Lower leg skin (tissue), 4 donors: ENCODE data around the gene GFRA4. TPM values are rescaled to one million over a fixed set of nuclear protein-coding genes. Genes with fewer than 3 reads are reported as not detected.
"Not testable (repeated sequence)": the region's sequence is repeated elsewhere in the genome, so short reads cannot be mapped to it uniquely, and the experiment has no call there.

Experiments
- DNase-seq, 2 donors: peaks; one replicate each; pipeline ENCODE4 v3.0.0-alpha.2; 2019; ENCODE audit warnings: low spot score in 2 of 2
- H3K4me3 ChIP-seq: fragments of 200-600 bp; sonication (generic); 2 replicates; pipeline ENCODE4 v1.5.1; 2017; ENCODE audit warnings: mild to moderate bottlenecking, low read depth; ENCODE audit not compliant: poor library complexity, severe bottlenecking
- CTCF ChIP-seq, 3 donors: fragments of 450-650 bp; IDR thresholded peaks; one replicate each; pipeline ENCODE4 v1.5.1; 2016; ENCODE audit warnings: antibody characterized with exemption in 3 of 3, mild to moderate bottlenecking in 3 of 3, moderate library complexity in 2 of 3
- POLR2A ChIP-seq, 2 donors: fragments of 450-650 bp; IDR thresholded peaks; one replicate each; pipeline ENCODE4 v1.6.1; 2016 to 2017; ENCODE audit warnings: antibody characterized with exemption in 2 of 2, mild to moderate bottlenecking in 1 of 2, moderate library complexity in 1 of 2
- WGBS, 2 donors: methylation state at CpG; one replicate each; pipeline ENCODE4 v1.1.5; 2018; 5-methylcytosine and 5-hydroxymethylcytosine counted together
- intact Hi-C: fragments of 100-400 bp; cut with DNase I; formaldehyde crosslinking; loops from one replicate; pipeline ENCODE4 v1.15.0; 2023; ENCODE audit warnings: low total_unique reads
- total RNA-seq, 4 donors: library from RNA; depleted of rRNA; stranded (reverse); fragments of >200 nt; gene quantifications; one replicate each; pipeline ENCODE4 v1.1.0, GENCODE V29; 2016

GFRA4 gene
- total RNA-seq, 4 donors from 2014 or later, result not detected

DNA sequence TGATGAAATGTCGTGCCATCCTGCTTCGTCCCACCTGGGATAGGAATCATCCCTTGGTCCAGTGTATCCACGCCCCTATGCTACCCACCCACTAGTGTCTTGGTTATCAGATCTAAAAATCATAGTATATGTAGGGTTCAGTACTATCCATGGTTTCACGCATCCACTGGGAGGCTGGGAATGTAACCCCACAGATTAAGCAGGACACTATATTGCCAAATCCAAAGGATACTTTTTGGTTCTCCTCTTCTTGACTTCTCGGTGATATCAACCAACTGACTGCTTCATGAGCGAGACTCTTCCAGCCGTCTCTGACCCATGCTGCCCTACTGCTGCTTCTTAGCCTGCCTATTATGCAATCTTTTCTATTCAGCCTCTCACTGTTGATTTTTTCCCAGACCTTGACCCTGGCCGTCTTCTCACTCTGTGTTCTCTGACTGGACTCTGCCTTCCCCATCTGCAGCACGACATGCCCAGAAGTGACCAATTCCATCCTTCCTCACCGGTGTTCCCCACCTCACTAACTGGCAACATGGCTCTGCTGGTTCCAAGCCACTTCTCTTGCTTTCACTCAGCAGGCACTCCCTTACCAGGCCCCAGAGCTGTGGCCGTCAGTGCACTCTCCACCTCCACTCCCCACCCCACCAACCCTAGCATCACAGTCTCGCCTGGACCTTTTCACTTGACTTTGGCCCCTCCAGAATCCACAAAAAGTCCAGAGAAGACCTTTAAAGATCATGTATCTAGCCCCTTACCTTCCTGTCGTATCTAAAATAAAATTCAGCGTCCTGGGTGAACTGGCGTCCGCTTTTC lies 34.5 kb downstream of the GFRA4 start:
- intact Hi-C loops, result no loop called here
- WGBS, 2 donors, result 89 to 91% methylated on average over 16 of the region's 16 CpGs
- H3K4me3 ChIP-seq, result no peak overlapping the region
- TF ChIP-seq POLR2A (IDR thresholded peaks at IDR 0.05) (no peak), CTCF (IDR thresholded peaks at IDR 0.05) (peak in 1 of 3 donors; percentile 80)
- DNase-seq, result no peak

DNA sequence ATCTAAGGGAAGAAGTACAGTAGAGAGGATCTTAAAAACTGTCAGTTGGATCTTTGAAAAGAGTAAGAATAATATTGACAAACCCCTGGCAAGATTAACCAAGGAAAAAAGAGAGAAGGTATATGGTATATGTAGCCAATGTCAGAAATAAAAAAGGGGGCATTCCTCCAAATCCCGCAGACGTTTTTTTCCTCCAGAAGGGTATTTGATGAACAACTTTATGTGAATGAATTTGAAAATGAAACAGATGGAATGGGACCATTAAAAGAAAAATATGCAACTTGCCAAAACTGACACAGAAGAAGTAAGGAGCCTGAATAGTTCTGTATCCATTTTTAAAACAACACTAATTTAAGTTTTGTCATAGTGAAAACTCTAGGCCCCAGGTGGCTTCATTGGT lies 35.7 kb downstream of the GFRA4 start:
- no peak overlapping the region for H3K4me3 ChIP-seq
- no peak for DNase-seq
- TF ChIP-seq CTCF (IDR thresholded peaks at IDR 0.05) (no peak), POLR2A (IDR thresholded peaks at IDR 0.05) (no peak)
- WGBS, 2 donors, result 79 to 85% methylated on average over 2 of the region's 2 CpGs
- intact Hi-C loops, result no loop called here

DNA sequence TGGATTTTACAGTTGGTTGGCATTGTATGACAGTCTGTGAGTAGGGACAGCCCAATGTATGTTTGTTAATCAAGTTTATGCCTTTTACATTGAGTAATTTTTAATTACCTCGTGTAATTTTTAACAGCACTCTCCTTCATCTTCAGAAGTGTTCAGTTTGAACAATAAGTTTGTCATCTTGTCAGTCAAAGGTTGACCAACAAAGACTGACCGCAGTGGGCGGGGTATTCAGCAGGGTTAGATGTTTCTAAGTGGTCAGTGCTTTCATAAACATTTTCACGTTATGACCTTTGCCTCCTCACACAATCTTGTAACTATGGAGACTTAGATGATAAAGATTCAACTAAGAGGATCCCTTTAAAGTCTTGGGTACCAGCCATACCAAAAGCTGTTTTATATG lies 40.8 kb downstream of the GFRA4 start:
- WGBS, 2 donors, result 95 to 97% methylated on average over 4 of the region's 4 CpGs
- TF ChIP-seq POLR2A (IDR thresholded peaks at IDR 0.05), result no peak
- TF ChIP-seq CTCF (IDR thresholded peaks at IDR 0.05), result no peak
- no peak overlapping the region for H3K4me3 ChIP-seq
- DNase-seq, result no peak
- intact Hi-C loops, result no loop called here

- 93 to 95% methylated on average over 8 of the region's 8 CpGs for WGBS, 2 donors
- TF ChIP-seq POLR2A (IDR thresholded peaks at IDR 0.05) (no peak), CTCF (IDR thresholded peaks at IDR 0.05) (no peak)
- DNase-seq, result no peak
- no peak overlapping the region for H3K4me3 ChIP-seq
- intact Hi-C loops, result no loop called here
Measured at GRCh38 chr20:3621111-3621510, 42.1 kb downstream of the GFRA4 start.

GRCh38 chr20:3616250-3616649 lies 46.9 kb downstream of the GFRA4 start:
- no peak for TF ChIP-seq POLR2A (IDR thresholded peaks at IDR 0.05)
- no peak for TF ChIP-seq CTCF (IDR thresholded peaks at IDR 0.05)
- intact Hi-C loops, result no loop called here
- DNase-seq, result no peak
- WGBS, 2 donors, result 52 to 59% methylated on average over 4 of the region's 4 CpGs
- no peak overlapping the region for H3K4me3 ChIP-seq

DNA sequence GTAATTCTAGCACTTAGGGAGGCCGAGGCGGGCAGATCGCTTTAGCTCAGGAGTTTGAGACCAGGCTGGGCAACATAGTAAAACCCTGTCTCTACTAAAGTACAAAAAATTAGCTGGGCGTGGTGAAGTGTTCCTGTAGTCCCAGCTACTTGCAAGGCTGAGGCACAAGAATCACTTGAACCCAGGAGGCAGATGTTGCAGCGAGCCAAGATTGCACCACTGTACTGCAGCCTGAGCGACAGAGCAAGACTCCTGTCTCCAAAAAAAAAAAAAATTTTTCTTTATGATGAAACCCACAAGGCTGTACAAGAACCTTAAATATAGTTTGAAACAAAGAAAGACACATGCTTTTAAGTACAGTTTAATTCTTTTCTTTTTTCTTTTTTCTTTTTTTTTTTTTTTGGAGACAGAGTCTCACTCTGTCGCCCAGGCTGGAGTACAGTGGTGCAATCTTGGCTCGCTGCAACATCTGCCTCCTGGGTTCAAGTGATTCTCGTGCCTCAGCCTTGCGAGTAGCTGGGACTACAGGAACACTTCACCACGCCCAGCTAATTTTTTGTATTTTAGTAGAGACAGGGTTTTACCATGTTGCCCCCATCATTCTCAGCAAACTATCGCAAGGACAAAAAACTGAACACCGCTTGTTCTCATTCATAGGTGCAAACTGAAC lies 47.9 kb downstream of the GFRA4 start:
- intact Hi-C loops, DNase-seq, H3K4me3 ChIP-seq: not testable (repeated sequence)
- WGBS, 2 donors, result 94 to 95% methylated on average over 13 of the region's 13 CpGs
